ENCODE measurements around the gene PLA2G2E. TPM values are rescaled to one million over a fixed set of nuclear protein-coding genes. Genes with fewer than 3 reads are reported as not detected.

PLA2G2E gene
- polyA plus RNA-seq, 1 of the 3 experiments (the other 2 are of a cell fraction): not detected

DNA sequence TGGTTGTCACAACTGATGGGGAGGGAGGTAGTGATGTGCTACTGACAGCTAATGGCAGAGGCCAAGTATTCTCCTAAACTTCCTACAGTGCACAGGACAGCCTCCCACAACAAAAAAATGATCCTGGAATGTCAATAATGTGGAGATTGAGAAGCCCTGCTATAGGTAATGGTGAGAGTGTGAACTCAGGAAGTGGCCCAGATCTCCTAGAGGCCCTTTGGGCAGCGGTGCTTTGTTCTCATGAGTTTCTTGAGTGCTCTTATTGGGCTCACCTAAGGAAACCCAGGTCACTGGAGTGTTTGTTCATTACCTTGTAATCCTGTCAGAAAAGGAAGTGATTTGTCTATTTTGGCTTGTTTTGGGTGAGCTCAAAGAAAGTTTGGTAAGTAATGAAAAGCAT lies 35.3 kb downstream of the PLA2G2E start:
- peaks cover 6 to 8% of the 10 kb centered on the region in 2 experiments; a peak in 2 of 4 replicates for H3K4me1 ChIP-seq (ENCODE audit: control insufficient read depth in 1 of 2, insufficient read depth in 2 of 2, low read depth in 1 of 2, low read length in 1 of 2)
- H3F3A ChIP-seq (replicated peaks; ENCODE audit: insufficient read depth): no peaks in the 10 kb centered on the region
- H3K9me2 ChIP-seq: no peaks in the 10 kb centered on the region
- no peaks in the 10 kb centered on the region for H3K9me3 ChIP-seq
- no peak overlapping the region for H2AFZ ChIP-seq (ENCODE audit: low read depth)
- H3K79me2 ChIP-seq (ENCODE audit: insufficient read depth): peaks cover 95% of the 10 kb centered on the region
- POLR2A ChIA-PET: no interaction called here
- CTCF ChIA-PET: interaction anchor here (1.0 kb wide), 1 partner anchor 12 kb away, joined by 3 read pairs; no protein-coding TSS in a partner anchor
- H4K20me1 ChIP-seq (ENCODE audit: insufficient read depth): peaks cover 61% of the 10 kb centered on the region
- H3K27me3 ChIP-seq (ENCODE audit: insufficient read depth): no peaks in the 10 kb centered on the region
- no peak overlapping the region for H3K9ac ChIP-seq
- no peak overlapping the region for H3K4me2 ChIP-seq
- DNase-seq: no peak
- H3K27ac ChIP-seq (ENCODE audit: low read depth in 2 of 2, low read length in 1 of 2): no peak overlapping the region
- H3K36me3 ChIP-seq (replicated peaks in 1 of 2; ENCODE audit: control insufficient read depth in 1 of 2, insufficient read depth in 2 of 2, low read length in 1 of 2): peaks cover 28 to 35% of the 10 kb centered on the region in 2 experiments
- TF ChIP-seq NRF1 (IDR thresholded peaks at IDR 0.05; ENCODE audit: low read depth, low read length) (no peak), RCOR1 (IDR thresholded peaks at IDR 0.05; ENCODE audit: low read length) (no peak), RAD21 (IDR thresholded peaks at IDR 0.05; ENCODE audit: low read length) (no peak), TEAD4 (IDR thresholded peaks at IDR 0.05; ENCODE audit: borderline replicate concordance, insufficient read depth) (no peak), GABPA (IDR thresholded peaks at IDR 0.05; ENCODE audit: low read depth) (no peak), EP300 (IDR thresholded peaks at IDR 0.05; ENCODE audit: borderline replicate concordance in 1 of 2, low read depth in 1 of 2, low read length in 1 of 2) (no peak)
- TF ChIP-seq, protein P1, sequence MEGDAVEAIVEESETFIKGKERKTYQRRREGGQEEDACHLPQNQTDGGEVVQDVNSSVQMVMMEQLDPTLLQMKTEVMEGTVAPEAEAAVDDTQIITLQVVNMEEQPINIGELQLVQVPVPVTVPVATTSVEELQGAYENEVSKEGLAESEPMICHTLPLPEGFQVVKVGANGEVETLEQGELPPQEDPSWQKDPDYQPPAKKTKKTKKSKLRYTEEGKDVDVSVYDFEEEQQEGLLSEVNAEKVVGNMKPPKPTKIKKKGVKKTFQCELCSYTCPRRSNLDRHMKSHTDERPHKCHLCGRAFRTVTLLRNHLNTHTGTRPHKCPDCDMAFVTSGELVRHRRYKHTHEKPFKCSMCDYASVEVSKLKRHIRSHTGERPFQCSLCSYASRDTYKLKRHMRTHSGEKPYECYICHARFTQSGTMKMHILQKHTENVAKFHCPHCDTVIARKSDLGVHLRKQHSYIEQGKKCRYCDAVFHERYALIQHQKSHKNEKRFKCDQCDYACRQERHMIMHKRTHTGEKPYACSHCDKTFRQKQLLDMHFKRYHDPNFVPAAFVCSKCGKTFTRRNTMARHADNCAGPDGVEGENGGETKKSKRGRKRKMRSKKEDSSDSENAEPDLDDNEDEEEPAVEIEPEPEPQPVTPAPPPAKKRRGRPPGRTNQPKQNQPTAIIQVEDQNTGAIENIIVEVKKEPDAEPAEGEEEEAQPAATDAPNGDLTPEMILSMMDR (IDR thresholded peaks at IDR 0.05): no peak
- TF ChIP-seq, protein P2, sequence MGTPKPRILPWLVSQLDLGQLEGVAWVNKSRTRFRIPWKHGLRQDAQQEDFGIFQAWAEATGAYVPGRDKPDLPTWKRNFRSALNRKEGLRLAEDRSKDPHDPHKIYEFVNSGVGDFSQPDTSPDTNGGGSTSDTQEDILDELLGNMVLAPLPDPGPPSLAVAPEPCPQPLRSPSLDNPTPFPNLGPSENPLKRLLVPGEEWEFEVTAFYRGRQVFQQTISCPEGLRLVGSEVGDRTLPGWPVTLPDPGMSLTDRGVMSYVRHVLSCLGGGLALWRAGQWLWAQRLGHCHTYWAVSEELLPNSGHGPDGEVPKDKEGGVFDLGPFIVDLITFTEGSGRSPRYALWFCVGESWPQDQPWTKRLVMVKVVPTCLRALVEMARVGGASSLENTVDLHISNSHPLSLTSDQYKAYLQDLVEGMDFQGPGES (IDR thresholded peaks at IDR 0.05; ENCODE audit: low read depth, low read length): no peak
- TF ChIP-seq, protein P3, sequence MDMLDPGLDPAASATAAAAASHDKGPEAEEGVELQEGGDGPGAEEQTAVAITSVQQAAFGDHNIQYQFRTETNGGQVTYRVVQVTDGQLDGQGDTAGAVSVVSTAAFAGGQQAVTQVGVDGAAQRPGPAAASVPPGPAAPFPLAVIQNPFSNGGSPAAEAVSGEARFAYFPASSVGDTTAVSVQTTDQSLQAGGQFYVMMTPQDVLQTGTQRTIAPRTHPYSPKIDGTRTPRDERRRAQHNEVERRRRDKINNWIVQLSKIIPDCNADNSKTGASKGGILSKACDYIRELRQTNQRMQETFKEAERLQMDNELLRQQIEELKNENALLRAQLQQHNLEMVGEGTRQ (IDR thresholded peaks at IDR 0.05; ENCODE audit: borderline replicate concordance, low read depth, low read length): no peak
- WGBS (ENCODE audit: low lambda C conversion rate): 100% methylated on average over 1 of the region's 1 CpG
- H3K4me3 ChIP-seq (ENCODE audit: low read depth in 2 of 2, low read length in 1 of 2): no peak overlapping the region

DNA sequence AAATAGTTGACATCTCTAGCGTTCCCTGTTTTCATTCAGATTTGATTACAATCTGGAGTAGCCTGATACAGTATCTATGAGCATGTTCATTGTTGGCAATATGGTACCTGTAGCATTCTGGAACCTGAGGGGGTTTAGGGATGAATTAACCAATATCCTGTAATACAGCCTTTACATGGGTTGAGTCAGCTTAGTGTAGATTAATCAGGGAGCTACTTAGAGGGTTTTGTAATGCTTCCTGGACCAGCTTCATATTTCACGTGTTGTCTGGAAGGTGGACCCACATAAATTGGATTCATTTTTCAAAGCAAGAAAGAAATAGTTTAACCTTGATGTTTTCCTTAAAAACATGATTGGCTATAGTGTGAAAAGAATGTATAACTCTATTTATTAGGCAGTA lies 37.6 kb downstream of the PLA2G2E start:
- no peak for DNase-seq
- TF ChIP-seq TEAD4 (IDR thresholded peaks at IDR 0.05; ENCODE audit: borderline replicate concordance, insufficient read depth) (no peak), ELF1 (IDR thresholded peaks at IDR 0.05) (no peak), POLR2AphosphoS5 (IDR thresholded peaks at IDR 0.05; ENCODE audit: low read depth, low read length) (no peak), GABPA (IDR thresholded peaks at IDR 0.05; ENCODE audit: low read depth) (no peak), YY1 (IDR thresholded peaks at IDR 0.05; ENCODE audit: low read depth) (no peak), TAF1 (IDR thresholded peaks at IDR 0.05; ENCODE audit: borderline replicate concordance, low read depth, low read length) (no peak), TCF12 (IDR thresholded peaks at IDR 0.05) (no peak), GATA2 (CRISPR knock-in tag; IDR thresholded peaks at IDR 0.05) (no peak)
- TF ChIP-seq, protein P4, sequence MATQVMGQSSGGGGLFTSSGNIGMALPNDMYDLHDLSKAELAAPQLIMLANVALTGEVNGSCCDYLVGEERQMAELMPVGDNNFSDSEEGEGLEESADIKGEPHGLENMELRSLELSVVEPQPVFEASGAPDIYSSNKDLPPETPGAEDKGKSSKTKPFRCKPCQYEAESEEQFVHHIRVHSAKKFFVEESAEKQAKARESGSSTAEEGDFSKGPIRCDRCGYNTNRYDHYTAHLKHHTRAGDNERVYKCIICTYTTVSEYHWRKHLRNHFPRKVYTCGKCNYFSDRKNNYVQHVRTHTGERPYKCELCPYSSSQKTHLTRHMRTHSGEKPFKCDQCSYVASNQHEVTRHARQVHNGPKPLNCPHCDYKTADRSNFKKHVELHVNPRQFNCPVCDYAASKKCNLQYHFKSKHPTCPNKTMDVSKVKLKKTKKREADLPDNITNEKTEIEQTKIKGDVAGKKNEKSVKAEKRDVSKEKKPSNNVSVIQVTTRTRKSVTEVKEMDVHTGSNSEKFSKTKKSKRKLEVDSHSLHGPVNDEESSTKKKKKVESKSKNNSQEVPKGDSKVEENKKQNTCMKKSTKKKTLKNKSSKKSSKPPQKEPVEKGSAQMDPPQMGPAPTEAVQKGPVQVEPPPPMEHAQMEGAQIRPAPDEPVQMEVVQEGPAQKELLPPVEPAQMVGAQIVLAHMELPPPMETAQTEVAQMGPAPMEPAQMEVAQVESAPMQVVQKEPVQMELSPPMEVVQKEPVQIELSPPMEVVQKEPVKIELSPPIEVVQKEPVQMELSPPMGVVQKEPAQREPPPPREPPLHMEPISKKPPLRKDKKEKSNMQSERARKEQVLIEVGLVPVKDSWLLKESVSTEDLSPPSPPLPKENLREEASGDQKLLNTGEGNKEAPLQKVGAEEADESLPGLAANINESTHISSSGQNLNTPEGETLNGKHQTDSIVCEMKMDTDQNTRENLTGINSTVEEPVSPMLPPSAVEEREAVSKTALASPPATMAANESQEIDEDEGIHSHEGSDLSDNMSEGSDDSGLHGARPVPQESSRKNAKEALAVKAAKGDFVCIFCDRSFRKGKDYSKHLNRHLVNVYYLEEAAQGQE (IDR thresholded peaks at IDR 0.05; ENCODE audit: low read depth, low read length): no peak
- Histone ChIP-seq H3K36me3 (replicated peaks in 1 of 2; ENCODE audit: control insufficient read depth in 1 of 2, insufficient read depth in 2 of 2, low read length in 1 of 2) (peaks cover 12 to 16% of the 10 kb centered on the region in 2 experiments), H3K9me3 (no peaks in the 10 kb centered on the region), H3K27me3 (ENCODE audit: insufficient read depth) (no peaks in the 10 kb centered on the region), H3K79me2 (ENCODE audit: insufficient read depth) (peaks cover 83% of the 10 kb centered on the region), H3K9ac (no peak overlapping the region), H4K20me1 (ENCODE audit: insufficient read depth) (peaks cover 55% of the 10 kb centered on the region), H2AFZ (ENCODE audit: low read depth) (no peak overlapping the region), H3K9me2 (no peaks in the 10 kb centered on the region), H3K4me2 (no peak overlapping the region), H3K4me3 (ENCODE audit: low read depth in 2 of 2, low read length in 1 of 2) (no peak overlapping the region), H3K27ac (ENCODE audit: low read depth in 2 of 2, low read length in 1 of 2) (no peak overlapping the region), H3K4me1 (ENCODE audit: control insufficient read depth in 1 of 2, insufficient read depth in 2 of 2, low read depth in 1 of 2, low read length in 1 of 2) (peaks cover 8% of the 10 kb centered on the region in 2 experiments; a peak in 2 of 4 replicates), H3F3A (replicated peaks; ENCODE audit: insufficient read depth) (no peaks in the 10 kb centered on the region)
- CTCF ChIA-PET: no interaction called here
- WGBS (ENCODE audit: low lambda C conversion rate): 93% methylated on average over 2 of the region's 2 CpGs
- POLR2A ChIA-PET: no interaction called here

All from SK-N-SH (cell line).